Sigmoid colon (tissue), 7 donors: ENCODE results near the gene SAYSD1. TPM values are rescaled to one million over a fixed set of nuclear protein-coding genes. Genes with fewer than 3 reads are reported as not detected.

Experiments
- DNase-seq: peaks from one replicate; pipeline ENCODE4 v3.0.0-alpha.2; 2019
- H3K27ac ChIP-seq, 4 donors: fragments of 200-600 bp; sonication (generic); one replicate each; pipeline ENCODE4 v1.5.1; 2016 to 2019; ENCODE audit warnings: mild to moderate bottlenecking in 1 of 4
- H3K27me3 ChIP-seq, 3 donors: fragments of 200-600 bp; sonication (generic); one replicate each; pipeline ENCODE4 v1.5.1; 2019; ENCODE audit warnings: mild to moderate bottlenecking in 1 of 3
- H3K36me3 ChIP-seq, 4 donors: fragments of 200-600 bp; sonication (generic); one replicate each; pipeline ENCODE4 v1.5.1; 2016 to 2019
- H3K4me1 ChIP-seq, 4 donors: fragments of 200-600 bp; sonication (generic); one replicate each; pipeline ENCODE4 v1.5.1; 2017 to 2019
- H3K4me3 ChIP-seq, 4 donors: fragments of 200-600 bp; sonication (generic); one replicate each; pipeline ENCODE4 v1.5.1; 2017 to 2019; ENCODE audit warnings: mild to moderate bottlenecking in 2 of 4, moderate library complexity in 1 of 4
- H3K9me3 ChIP-seq, 4 donors: fragments of 200-600 bp in 3 of 4; sonication (generic) in 3 of 4; one replicate each; pipeline versions ENCODE4 v1.5.1 to v1.6.1; 2013 to 2019
- EP300 ChIP-seq, 4 donors: sonication (generic); formaldehyde crosslinking; IDR thresholded peaks; one replicate each; pipeline ENCODE4 v1.6.1; 2017; ENCODE audit warnings: antibody characterized with exemption in 4 of 4
- POLR2A ChIP-seq, 2 donors: fragments of 450-650 bp; IDR thresholded peaks; one replicate each; pipeline ENCODE4 v1.6.1; 2016; ENCODE audit warnings: antibody characterized with exemption in 2 of 2, mild to moderate bottlenecking in 2 of 2, moderate library complexity in 2 of 2
- POLR2AphosphoS5 ChIP-seq, 4 donors: sonication (generic); formaldehyde crosslinking; IDR thresholded peaks; one replicate each; pipeline ENCODE4 v1.6.1; 2017; ENCODE audit warnings: antibody characterized with exemption in 4 of 4
- WGBS, 2 donors: extraction: QIAGEN DNeasy Blood & Tissue Kit; methylation state at CpG; one replicate each; pipeline ENCODE4 v1.1.7; 2013; 5-methylcytosine and 5-hydroxymethylcytosine counted together
- intact Hi-C: fragments of 100-400 bp; cut with DNase I; formaldehyde crosslinking; loops from one replicate; pipeline ENCODE4 v1.15.1; 2023
- polyA plus RNA-seq, 3 donors: library from polyadenylated mRNA; stranded (reverse); fragments of 200-250 nt; gene quantifications; one replicate each; pipeline ENCODE4 v1.2.3, GENCODE V29; 2013
- total RNA-seq, 4 donors: library from RNA; depleted of rRNA; stranded (reverse); fragments of >200 nt; gene quantifications; one replicate each; pipeline ENCODE4 v1.1.0, GENCODE V29; 2016
- TF ChIP-seq, protein P1 (sequence below), 4 experiments: fragments of 450-650 bp in 3 of 4; fragments of 200-600 bp in 1 of 4; IDR thresholded peaks; one replicate each; pipeline ENCODE4 v1.5.1; 2016 to 2019; ENCODE audit warnings: antibody characterized with exemption in 4 of 4, mild to moderate bottlenecking in 3 of 4, moderate library complexity in 2 of 4
- donor health status: healthy with polysubstance abuse.
- donor health status: Bipolar disorder and iron deficiency.
- donor health status: healthy.

SAYSD1 gene
- total and polyA plus RNA-seq, 7 donors, result 8.8 to 20.8 (median 15.0) TPM

- 31 to 74% methylated on average over 1 of the region's 1 CpG for WGBS, 2 donors
- H3K27ac ChIP-seq, result peak overlapping the region in 1 of 4 donors; percentile 94
Measured at GRCh38 chr6:39113788-39114187, 1.2 kb downstream of the SAYSD1 start.

GRCh38 chr6:39111280-39111679 lies 3.7 kb downstream of the SAYSD1 start:
- Histone ChIP-seq H3K27me3 (no peaks in the 10 kb centered on the region), H3K9me3 (no peaks in the 10 kb centered on the region), H3K36me3 (peaks cover 0 to 19% (median 12%) of the 10 kb centered on the region in 4 donors), H3K4me3 (no peak overlapping the region), H3K4me1 (peaks cover 0 to 17% (median 15%) of the 10 kb centered on the region in 4 donors), H3K27ac (no peak overlapping the region)
- intact Hi-C loops, result loop anchor here (10.0 kb wide), 2 partner anchors 614 to 1964 kb away; partner anchors contain the start of genes KIF6, NFYA and OARD1
- DNase-seq, result no peak
- no peak for TF ChIP-seq EP300 (IDR thresholded peaks at IDR 0.05)
- TF ChIP-seq POLR2A (IDR thresholded peaks at IDR 0.05), result no peak
- no peak for TF ChIP-seq POLR2AphosphoS5 (IDR thresholded peaks at IDR 0.05)
- TF ChIP-seq, protein P1, sequence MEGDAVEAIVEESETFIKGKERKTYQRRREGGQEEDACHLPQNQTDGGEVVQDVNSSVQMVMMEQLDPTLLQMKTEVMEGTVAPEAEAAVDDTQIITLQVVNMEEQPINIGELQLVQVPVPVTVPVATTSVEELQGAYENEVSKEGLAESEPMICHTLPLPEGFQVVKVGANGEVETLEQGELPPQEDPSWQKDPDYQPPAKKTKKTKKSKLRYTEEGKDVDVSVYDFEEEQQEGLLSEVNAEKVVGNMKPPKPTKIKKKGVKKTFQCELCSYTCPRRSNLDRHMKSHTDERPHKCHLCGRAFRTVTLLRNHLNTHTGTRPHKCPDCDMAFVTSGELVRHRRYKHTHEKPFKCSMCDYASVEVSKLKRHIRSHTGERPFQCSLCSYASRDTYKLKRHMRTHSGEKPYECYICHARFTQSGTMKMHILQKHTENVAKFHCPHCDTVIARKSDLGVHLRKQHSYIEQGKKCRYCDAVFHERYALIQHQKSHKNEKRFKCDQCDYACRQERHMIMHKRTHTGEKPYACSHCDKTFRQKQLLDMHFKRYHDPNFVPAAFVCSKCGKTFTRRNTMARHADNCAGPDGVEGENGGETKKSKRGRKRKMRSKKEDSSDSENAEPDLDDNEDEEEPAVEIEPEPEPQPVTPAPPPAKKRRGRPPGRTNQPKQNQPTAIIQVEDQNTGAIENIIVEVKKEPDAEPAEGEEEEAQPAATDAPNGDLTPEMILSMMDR (IDR thresholded peaks at IDR 0.05), result no peak
- WGBS, 2 donors, result 69 to 72% methylated on average over 5 of the region's 5 CpGs

More at GRCh38 chr6:39113788-39114187, 1.2 kb downstream of the SAYSD1 start:
- peak overlapping the region; percentile 59 to 78 (median 76) for H3K4me3 ChIP-seq
- no peaks in the 10 kb centered on the region for H3K9me3 ChIP-seq
- DNase-seq, result no peak
- peaks cover 0 to 18% (median 12%) of the 10 kb centered on the region in 4 donors for H3K36me3 ChIP-seq
- TF ChIP-seq POLR2A (IDR thresholded peaks at IDR 0.05) (no peak), EP300 (IDR thresholded peaks at IDR 0.05) (no peak), POLR2AphosphoS5 (IDR thresholded peaks at IDR 0.05) (no peak)
- TF ChIP-seq, protein P1 (IDR thresholded peaks at IDR 0.05), result no peak
- intact Hi-C loops, result loop anchor here (10.0 kb wide), 2 partner anchors 611 to 1961 kb away; partner anchors contain the start of genes KIF6, NFYA and OARD1
- H3K4me1 ChIP-seq, result peaks cover 0 to 17% (median 15%) of the 10 kb centered on the region in 4 donors
- no peaks in the 10 kb centered on the region for H3K27me3 ChIP-seq

GRCh38 chr6:39108041-39108839 lies 6.7 kb downstream of the SAYSD1 start:
- no peak for TF ChIP-seq POLR2AphosphoS5 (IDR thresholded peaks at IDR 0.05)
- TF ChIP-seq, protein P1 (IDR thresholded peaks at IDR 0.05), result no peak
- no peak for TF ChIP-seq POLR2A (IDR thresholded peaks at IDR 0.05)
- Histone ChIP-seq H3K4me1 (peaks cover 0 to under 1% (median 0%) of the 10 kb centered on the region in 4 donors), H3K27ac (no peak overlapping the region), H3K4me3 (no peak overlapping the region), H3K36me3 (peaks cover 0 to 40% (median 16%) of the 10 kb centered on the region in 4 donors), H3K9me3 (no peaks in the 10 kb centered on the region), H3K27me3 (no peaks in the 10 kb centered on the region)
- intact Hi-C loops, result no loop called here
- 36 to 74% methylated on average over 7 of the region's 7 CpGs for whole genome bisulfite sequencing, 2 donors
- no peak for DNase-seq

GRCh38 chr6:39107641-39108040 lies 7.3 kb downstream of the SAYSD1 start:
- no peak overlapping the region for H3K4me3 ChIP-seq
- TF ChIP-seq POLR2AphosphoS5 (IDR thresholded peaks at IDR 0.05), result no peak
- TF ChIP-seq, protein P1 (IDR thresholded peaks at IDR 0.05), result no peak
- no peak for TF ChIP-seq POLR2A (IDR thresholded peaks at IDR 0.05)
- TF ChIP-seq EP300 (IDR thresholded peaks at IDR 0.05), result no peak
- DNase-seq, result no peak
- H3K27me3 ChIP-seq, result no peaks in the 10 kb centered on the region
- H3K27ac ChIP-seq, result no peak overlapping the region
- no peaks in the 10 kb centered on the region for H3K4me1 ChIP-seq
- WGBS, 2 donors, result 41 to 43% methylated on average over 2 of the region's 2 CpGs
- H3K36me3 ChIP-seq, result peaks cover 0 to 43% (median 16%) of the 10 kb centered on the region in 4 donors
- intact Hi-C loops, result no loop called here
- no peaks in the 10 kb centered on the region for H3K9me3 ChIP-seq
